ENCODE results near the gene WDR70. TPM values are rescaled to one million over a fixed set of nuclear protein-coding genes. Genes with fewer than 3 reads are reported as not detected.

Gene WDR70
- total RNA-seq, 1 donor from 2014 or later = 18.7 TPM

GRCh38 chr5:37519304-37519703 is 140.2 kb downstream of the WDR70 start:
- Histone ChIP-seq H3K27ac (replicated peaks) (no peak overlapping the region), H3K4me1 (no peaks in the 10 kb centered on the region), H3K9me3 (replicated peaks) (peaks cover 8% of the 10 kb centered on the region), H3K36me3 (peaks cover 44% of the 10 kb centered on the region), H3K27me3 (ENCODE audit: low read depth) (no peaks in the 10 kb centered on the region), H3K4me3 (no peak overlapping the region)
- DNase-seq = no peak
- TF ChIP-seq CTCF (IDR thresholded peaks at IDR 0.05; ENCODE audit: borderline replicate concordance) = no peak
- intact Hi-C loops (cut with micrococcal nuclease) = no loop called here

DNA sequence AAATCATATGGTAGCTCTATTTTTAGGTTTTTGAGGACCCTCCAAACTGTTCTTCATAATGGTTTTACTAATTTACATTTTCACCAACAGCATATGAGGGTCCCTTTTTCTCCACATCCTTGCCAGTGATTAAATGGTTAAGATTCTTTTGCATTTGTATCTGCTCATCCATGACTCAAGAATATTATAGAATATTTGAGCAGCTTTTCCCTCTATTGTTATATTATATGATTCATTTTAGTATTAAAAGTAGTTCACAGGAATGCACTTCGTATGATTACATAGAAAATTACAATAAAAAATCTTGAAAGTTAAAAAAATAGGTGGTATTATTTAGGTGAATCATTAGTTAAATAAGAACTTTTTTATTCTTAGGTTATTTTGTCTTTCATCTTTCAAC is 140.7 kb downstream of the WDR70 start:
- DNase-seq = no peak
- intact Hi-C loops (cut with micrococcal nuclease) = no loop called here
- Histone ChIP-seq H3K9me3 (replicated peaks) (peaks cover 8% of the 10 kb centered on the region), H3K4me1 (no peaks in the 10 kb centered on the region), H3K4me3 (no peak overlapping the region), H3K27me3 (ENCODE audit: low read depth) (no peaks in the 10 kb centered on the region), H3K36me3 (peaks cover 44% of the 10 kb centered on the region), H3K27ac (replicated peaks) (no peak overlapping the region)
- TF ChIP-seq CTCF (IDR thresholded peaks at IDR 0.05; ENCODE audit: borderline replicate concordance) = no peak

- no peak for DNase-seq
- Histone ChIP-seq H3K4me1 (no peaks in the 10 kb centered on the region), H3K27me3 (ENCODE audit: low read depth) (no peaks in the 10 kb centered on the region), H3K36me3 (peaks cover 44% of the 10 kb centered on the region), H3K9me3 (replicated peaks) (peaks cover 8% of the 10 kb centered on the region), H3K27ac (replicated peaks) (no peak overlapping the region), H3K4me3 (no peak overlapping the region)
- TF ChIP-seq CTCF (IDR thresholded peaks at IDR 0.05; ENCODE audit: borderline replicate concordance) = no peak
- intact Hi-C loops (cut with micrococcal nuclease) = no loop called here
Observed at GRCh38 chr5:37520811-37521210, 141.7 kb downstream of the WDR70 start.

DNA sequence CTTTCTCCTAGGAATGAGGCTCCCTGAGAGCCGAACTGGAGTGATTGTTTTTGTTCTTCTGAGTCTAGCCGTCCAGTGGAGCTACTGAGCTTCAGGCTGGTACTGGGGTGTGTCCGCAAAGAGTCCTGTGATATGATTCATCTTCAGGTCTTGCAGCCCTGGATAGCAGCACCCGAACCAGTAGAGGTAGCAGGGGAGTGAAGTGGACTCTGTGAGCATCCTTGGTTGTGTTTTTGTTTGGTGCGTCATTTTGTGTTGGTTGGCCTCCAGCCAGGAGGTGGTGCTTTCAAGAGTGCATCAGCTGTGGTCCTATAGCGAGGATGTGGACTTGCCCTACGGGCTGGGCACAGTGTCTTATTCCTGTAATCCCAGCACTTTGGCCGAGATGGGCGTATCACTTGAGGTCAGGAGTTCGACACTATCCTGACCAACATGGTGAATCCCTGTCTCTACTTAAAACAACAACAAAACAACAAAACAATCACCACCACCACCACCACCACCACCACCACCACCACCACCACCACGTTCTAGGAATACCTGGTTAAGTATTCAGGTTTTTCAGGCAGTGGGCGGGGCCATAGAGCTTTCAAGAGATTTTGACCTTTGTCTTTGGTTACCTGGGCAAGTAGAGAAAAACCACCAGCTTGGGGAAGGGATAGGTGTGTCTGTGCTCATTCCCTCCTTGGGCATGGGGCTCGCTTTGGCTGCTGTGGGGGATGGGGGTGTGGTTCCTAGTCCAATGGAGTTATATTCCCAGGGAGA is 154.0 kb downstream of the WDR70 start:
- no peak overlapping the region for H3K27ac ChIP-seq (replicated peaks)
- H3K9me3 ChIP-seq (replicated peaks) = peaks cover 40% of the 10 kb centered on the region
- H3K4me1 ChIP-seq = no peaks in the 10 kb centered on the region
- no peak for DNase-seq
- peaks cover 6% of the 10 kb centered on the region for H3K36me3 ChIP-seq
- intact Hi-C loops (cut with micrococcal nuclease) = no loop called here
- no peaks in the 10 kb centered on the region for H3K27me3 ChIP-seq (ENCODE audit: low read depth)
- no peak for TF ChIP-seq CTCF (IDR thresholded peaks at IDR 0.05; ENCODE audit: borderline replicate concordance)
- no peak overlapping the region for H3K4me3 ChIP-seq

GRCh38 chr5:37533851-37534250 is 154.7 kb downstream of the WDR70 start:
- H3K36me3 ChIP-seq = peaks cover 6% of the 10 kb centered on the region
- no peaks in the 10 kb centered on the region for H3K4me1 ChIP-seq
- intact Hi-C loops (cut with micrococcal nuclease) = no loop called here
- no peaks in the 10 kb centered on the region for H3K27me3 ChIP-seq (ENCODE audit: low read depth)
- no peak overlapping the region for H3K4me3 ChIP-seq
- no peak overlapping the region for H3K27ac ChIP-seq (replicated peaks)
- peaks cover 35% of the 10 kb centered on the region for H3K9me3 ChIP-seq (replicated peaks)
- no peak for DNase-seq
- TF ChIP-seq CTCF (IDR thresholded peaks at IDR 0.05; ENCODE audit: borderline replicate concordance) = no peak

Data from left ventricle myocardium inferior (tissue), 1 donor.